Transverse colon (tissue), 4 donors: ENCODE results near the gene GAS2. TPM values are rescaled to one million over a fixed set of nuclear protein-coding genes. Genes with fewer than 3 reads are reported as not detected.
A peak's percentile ranks its signal among the peaks of the same experiment; 100 is the strongest.

ENCODE experiments used
- DNase-seq: peaks from one replicate; pipeline ENCODE4 v3.0.0-alpha.2; 2019
- H3K27ac ChIP-seq, 4 donors: fragments of 200-600 bp; sonication (generic); 2 replicates each; pipeline ENCODE4 v1.5.1; 2016 to 2018; ENCODE audit warnings: inconsistent platforms in 4 of 4
- H3K27me3 ChIP-seq: fragments of 200-600 bp; sonication (generic); 2 replicates; pipeline ENCODE4 v1.5.1; 2017; ENCODE audit warnings: inconsistent platforms
- H3K36me3 ChIP-seq, 4 donors: fragments of 200-600 bp; sonication (generic); 2 replicates each; pipeline ENCODE4 v1.5.1; 2017 to 2019; ENCODE audit warnings: inconsistent platforms in 4 of 4
- H3K4me1 ChIP-seq, 4 donors: fragments of 200-600 bp; sonication (generic); 2 replicates each; pipeline ENCODE4 v1.5.1; 2017 to 2020; ENCODE audit warnings: inconsistent platforms in 4 of 4
- H3K4me3 ChIP-seq, 4 donors: fragments of 200-600 bp; sonication (generic); 1 replicate in 1 of 4; 2 replicates in 3 of 4; pipeline versions ENCODE4 v1.5.1 to v1.6.1; 2017 to 2019; ENCODE audit warnings: inconsistent platforms in 4 of 4
- H3K9me3 ChIP-seq, 2 donors: fragments of 200-600 bp; sonication (generic); 2 replicates each; pipeline ENCODE4 v1.5.1; 2017 to 2019; ENCODE audit warnings: inconsistent platforms in 2 of 2
- CTCF ChIP-seq, 5 experiments: fragments of 200-600 bp in 3 of 5; fragments of 450-650 bp in 2 of 5; sonication (generic) in 3 of 5; IDR thresholded peaks; 1 replicate in 2 of 5; 2 replicates in 3 of 5; pipeline ENCODE4 v1.5.1; 2016 to 2017; ENCODE audit warnings: antibody characterized with exemption in 5 of 5, inconsistent platforms in 3 of 5, mild to moderate bottlenecking in 2 of 5, moderate library complexity in 1 of 5
- EP300 ChIP-seq: sonication (generic); formaldehyde crosslinking; IDR thresholded peaks from one replicate; pipeline ENCODE4 v1.6.1; 2017; ENCODE audit warnings: antibody characterized with exemption, low read depth
- POLR2A ChIP-seq: fragments of 450-650 bp; IDR thresholded peaks from one replicate; pipeline ENCODE4 v1.6.1; 2016; ENCODE audit warnings: antibody characterized with exemption, mild to moderate bottlenecking, moderate library complexity
- POLR2AphosphoS5 ChIP-seq, 3 donors: sonication (generic); formaldehyde crosslinking; IDR thresholded peaks; one replicate each; pipeline ENCODE4 v1.6.1; 2016; ENCODE audit warnings: antibody characterized with exemption in 3 of 3
- WGBS, 2 donors: methylation state at CpG; one replicate each; pipeline ENCODE4 v1.1.5; 2018; ENCODE audit warnings: low coverage in 1 of 2; 5-methylcytosine and 5-hydroxymethylcytosine counted together
- in situ Hi-C, 4 donors: fragments of 200-750 bp; cut with MboI; loops; one replicate each; pipeline versions ENCODE4 v1.15.0 to v1.15.1; 2017; ENCODE audit warnings: low sequenced_read_pairs in 3 of 4, low pct_ligation_motif_present in 1 of 4, low pct_unique_long_range_greater_than_20kb in 1 of 4
- intact Hi-C: fragments of 100-400 bp; cut with DNase I; formaldehyde crosslinking; loops from one replicate; pipeline ENCODE4 v1.15.1; 2023; ENCODE audit warnings: low total_unique reads
- total RNA-seq, 4 donors: library from RNA; depleted of rRNA; stranded (reverse); fragments of >200 nt; gene quantifications; one replicate each; pipeline ENCODE4 v1.1.0, GENCODE V29; 2016

Gene GAS2
- total RNA-seq, 4 donors from 2014 or later = 2.2 to 8.3 (median 4.2) TPM; not detected in 1

GRCh38 chr11:22829231-22830081 is 163.0 kb downstream of the GAS2 start, which contains the start of gene SVIP:
Gene SVIP, minus strand, starts transcription at chr11:22829801. Its CDS starts 53 bp downstream, at chr11:22829748.
- in situ Hi-C loops = no loop called here
- Histone ChIP-seq H3K4me1 (peaks cover 6 to 24% (median 12%) of the 10 kb centered on the region in 4 donors), H3K4me3 (peak within 1 kb of the TSS; percentile 45 to 95 (median 88)), H3K9me3 (no peaks in the 10 kb centered on the region), H3K27me3 (no peaks in the 10 kb centered on the region), H3K36me3 (peaks cover 0 to 13% (median 0%) of the 10 kb centered on the region in 4 donors), H3K27ac (peak within 1 kb of the TSS; percentile 82 to 95 (median 93))
- TF ChIP-seq EP300 (no peak), CTCF (IDR thresholded peaks at IDR 0.05) (peak; percentile 25 to 63 (median 54)), POLR2AphosphoS5 (IDR thresholded peaks at IDR 0.05) (peak; percentile 69 to 90 (median 85)), POLR2A (peak; percentile 83)
- intact Hi-C loops = no loop called here
- WGBS, 2 donors = 0 to 1% methylated on average over 11 to 45 of the region's 79 CpGs
- DNase-seq = peak; percentile 98

DNA sequence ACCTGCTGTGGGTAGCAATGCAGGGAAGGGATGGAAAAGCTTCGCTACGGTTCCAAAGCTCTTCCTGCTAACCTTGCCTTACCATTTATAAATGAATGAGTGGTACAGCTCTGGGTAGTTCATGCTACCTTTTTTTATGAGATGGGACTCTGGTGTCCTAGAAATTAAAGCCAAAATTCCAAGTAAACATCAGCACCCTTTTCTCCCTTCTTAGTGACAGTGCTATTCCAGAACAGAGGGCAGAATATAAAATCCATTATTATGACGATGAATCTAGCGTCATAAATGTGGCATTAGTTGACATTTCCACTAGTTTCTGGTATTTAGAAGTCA is 163.6 kb downstream of the GAS2 start:
- intact Hi-C loops = no loop called here
- Histone ChIP-seq H3K36me3 (peaks cover 0 to 13% (median 0%) of the 10 kb centered on the region in 4 donors), H3K9me3 (no peaks in the 10 kb centered on the region), H3K27me3 (no peaks in the 10 kb centered on the region), H3K27ac (peak overlapping the region; percentile 26 to 93 (median 57)), H3K4me1 (peaks cover 6 to 24% (median 12%) of the 10 kb centered on the region in 4 donors), H3K4me3 (peak overlapping the region in 3 of 4 donors; percentile 86 to 95 (median 91))
- in situ Hi-C loops = no loop called here
- no peak for TF ChIP-seq CTCF (IDR thresholded peaks at IDR 0.05)
- TF ChIP-seq EP300 = no peak
- TF ChIP-seq POLR2AphosphoS5 (IDR thresholded peaks at IDR 0.05) = no peak
- no peak for TF ChIP-seq POLR2A
- 6 to 9% methylated on average over 2 to 4 of the region's 4 CpGs for WGBS, 2 donors
- DNase-seq = no peak

GRCh38 chr11:22832315-22833015 is 166.1 kb downstream of the GAS2 start:
- no peaks in the 10 kb centered on the region for H3K36me3 ChIP-seq
- H3K27ac ChIP-seq = no peak overlapping the region
- TF ChIP-seq EP300 (no peak), POLR2AphosphoS5 (IDR thresholded peaks at IDR 0.05) (no peak), POLR2A (no peak), CTCF (IDR thresholded peaks at IDR 0.05) (no peak)
- H3K9me3 ChIP-seq = no peaks in the 10 kb centered on the region
- no peak overlapping the region for H3K4me3 ChIP-seq
- in situ Hi-C loops = no loop called here
- 77 to 86% methylated on average over 3 of the region's 3 CpGs for WGBS, 2 donors
- no peak for DNase-seq
- H3K27me3 ChIP-seq = no peaks in the 10 kb centered on the region
- peaks cover 6 to 22% (median 12%) of the 10 kb centered on the region in 4 donors for H3K4me1 ChIP-seq
- intact Hi-C loops = no loop called here

DNA sequence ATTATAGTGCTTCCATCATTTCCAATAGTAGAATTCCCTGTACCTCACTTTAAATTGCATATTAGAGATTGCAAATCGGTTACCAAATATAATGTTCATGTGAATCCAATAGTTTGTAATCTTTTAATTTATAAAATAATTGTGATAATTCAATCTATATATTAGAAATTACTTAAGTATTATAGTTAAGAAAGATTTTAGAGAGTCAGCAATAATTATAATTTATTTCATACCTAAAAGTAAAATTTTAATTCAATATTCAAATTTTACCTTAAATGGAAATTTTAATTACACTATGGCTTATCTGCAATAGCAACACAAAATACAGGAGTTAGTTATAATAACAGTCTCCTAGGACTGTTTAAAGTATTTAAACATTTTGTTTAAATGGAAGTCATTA is 180.3 kb downstream of the GAS2 start:
- in situ Hi-C loops = no loop called here
- no peak overlapping the region for H3K4me3 ChIP-seq
- no peaks in the 10 kb centered on the region for H3K4me1 ChIP-seq
- no peaks in the 10 kb centered on the region for H3K9me3 ChIP-seq
- WGBS, 2 donors = 82 to 90% methylated on average over 1 of the region's 1 CpG
- DNase-seq = no peak
- TF ChIP-seq POLR2A = no peak
- intact Hi-C loops = no loop called here
- no peaks in the 10 kb centered on the region for H3K36me3 ChIP-seq
- H3K27me3 ChIP-seq = no peaks in the 10 kb centered on the region
- no peak overlapping the region for H3K27ac ChIP-seq
